Neural progenitor cell (in vitro differentiated cells): ENCODE results near the gene ZDHHC14. TPM values are rescaled to one million over a fixed set of nuclear protein-coding genes. Genes with fewer than 3 reads are reported as not detected.
"Not testable (repeated sequence)": the region's sequence is repeated elsewhere in the genome, so short reads cannot be mapped to it uniquely, and the experiment has no call there.

Experiments
- DNase-seq: peaks from one replicate; pipeline ENCODE4 v3.0.0-alpha.2; 2016; ENCODE audit warnings: low spot score
- H2AFZ ChIP-seq: fragments of 200-600 bp; sonication (generic); replicated peaks from 2 replicates; pipeline ENCODE4 v1.6.1; 2016; ENCODE audit warnings: antibody characterized with exemption
- H3F3A ChIP-seq: fragments of 200-600 bp; sonication (generic); 2 replicates; pipeline ENCODE4 v1.6.1; 2016; ENCODE audit warnings: antibody characterized with exemption, low read depth
- H3K27ac ChIP-seq: fragments of 200-600 bp; sonication (generic); 2 replicates; pipeline ENCODE4 v1.5.1; 2016; ENCODE audit warnings: mild to moderate bottlenecking
- H3K27me3 ChIP-seq: fragments of 200-600 bp; sonication (generic); 2 replicates; pipeline ENCODE4 v1.6.1; 2016; ENCODE audit warnings: mild to moderate bottlenecking, moderate library complexity
- H3K36me3 ChIP-seq: fragments of 200-600 bp; sonication (generic); 2 replicates; pipeline ENCODE4 v1.5.1; 2016
- H3K4me1 ChIP-seq: fragments of 200-600 bp; sonication (generic); 2 replicates; pipeline ENCODE4 v1.6.1; 2016; ENCODE audit warnings: mixed run types
- H3K4me2 ChIP-seq: fragments of 200-600 bp; sonication (generic); 2 replicates; pipeline ENCODE4 v1.6.1; 2016
- H3K4me3 ChIP-seq: fragments of 200-600 bp; sonication (generic); 2 replicates; pipeline ENCODE4 v1.5.1; 2016
- H3K79me2 ChIP-seq: fragments of 200-600 bp; sonication (generic); 2 replicates; pipeline ENCODE4 v1.6.1; 2016; ENCODE audit warnings: low read depth
- H3K9ac ChIP-seq: fragments of 200-600 bp; sonication (generic); 2 replicates; pipeline ENCODE4 v1.6.1; 2016
- H3K9me3 ChIP-seq: fragments of 200-600 bp; sonication (generic); 2 replicates; pipeline ENCODE4 v1.5.1; 2016; ENCODE audit warnings: low read depth
- H4K20me1 ChIP-seq: fragments of 200-600 bp; sonication (generic); 2 replicates; pipeline ENCODE4 v1.6.1; 2016; ENCODE audit warnings: low read depth
- H3K27ac Mint-ChIP-seq: 3 replicates; pipeline ENCODE4 v1.8.0; 2021; ENCODE audit warnings: mixed read lengths
- H3K27me3 Mint-ChIP-seq: 2 replicates; pipeline ENCODE4 v1.8.0; 2022; ENCODE audit warnings: low read depth, mild to moderate bottlenecking, inconsistent platforms, moderate library complexity, mixed read lengths; ENCODE audit not compliant: insufficient read depth
- H3K36me3 Mint-ChIP-seq: 3 replicates; pipeline ENCODE4 v1.8.0; 2021; ENCODE audit warnings: mixed read lengths
- H3K4me1 Mint-ChIP-seq: 3 replicates; pipeline ENCODE4 v1.8.0; 2021; ENCODE audit warnings: mixed read lengths
- H3K4me3 Mint-ChIP-seq: 3 replicates; pipeline ENCODE4 v1.8.0; 2021; ENCODE audit warnings: mild to moderate bottlenecking, moderate library complexity, mixed read lengths
- H3K9me3 Mint-ChIP-seq: 3 replicates; pipeline ENCODE4 v1.8.0; 2020; ENCODE audit warnings: mixed read lengths
- CTCF ChIP-seq: fragments of 200-600 bp; sonication (generic); IDR thresholded peaks from 2 replicates; pipeline ENCODE4 v1.5.1; 2017; ENCODE audit warnings: antibody characterized with exemption, mild to moderate bottlenecking
- EZH2 ChIP-seq: fragments of 200-600 bp; sonication (generic); IDR thresholded peaks from 2 replicates; pipeline ENCODE4 v1.6.1; 2017; ENCODE audit warnings: antibody characterized with exemption, mild to moderate bottlenecking, moderate library complexity
- EZH2phosphoT487 ChIP-seq: fragments of 200-600 bp; sonication (generic); IDR thresholded peaks from 2 replicates; pipeline ENCODE4 v1.6.1; 2017; ENCODE audit warnings: antibody characterized with exemption
- total RNA-seq: library from RNA; depleted of rRNA; stranded (reverse); fragments of >200 nt; gene quantifications from 2 replicates; pipeline ENCODE4 v1.2.3, GENCODE V29; 2015; ENCODE audit warnings: low replicate concordance

The ZDHHC14 gene
- total RNA-seq, 1 donor from 2014 or later = 14.5 TPM

GRCh38 chr6:157382821-157383220 lies 1.8 kb downstream of the ZDHHC14 start:
- Histone ChIP-seq H2AFZ (no peak overlapping the region), H3K4me1 (peaks cover 16% of the 10 kb centered on the region), H3F3A (peaks cover 3% of the 10 kb centered on the region), H3K4me3 (peak overlapping the region; percentile 89), H3K27me3 (peaks cover 28% of the 10 kb centered on the region), H3K9me3 (no peaks in the 10 kb centered on the region), H3K4me2 (peak overlapping the region; percentile 88), H3K36me3 (no peaks in the 10 kb centered on the region), H3K9ac (no peak overlapping the region), H3K79me2 (peaks cover 3% of the 10 kb centered on the region), H3K27ac (no peak overlapping the region), H4K20me1 (peaks cover 33% of the 10 kb centered on the region)
- Mint-ChIP-seq H3K4me3 (peak overlapping the region; percentile 93), H3K36me3 (peaks cover 2% of the 10 kb centered on the region), H3K27me3 (peaks cover 3% of the 10 kb centered on the region), H3K9me3 (no peaks in the 10 kb centered on the region), H3K27ac (no peak overlapping the region), H3K4me1 (peaks cover 22% of the 10 kb centered on the region)
- DNase-seq = no peak
- TF ChIP-seq EZH2phosphoT487 = no peak
- no peak for TF ChIP-seq CTCF
- no peak for TF ChIP-seq EZH2

DNA sequence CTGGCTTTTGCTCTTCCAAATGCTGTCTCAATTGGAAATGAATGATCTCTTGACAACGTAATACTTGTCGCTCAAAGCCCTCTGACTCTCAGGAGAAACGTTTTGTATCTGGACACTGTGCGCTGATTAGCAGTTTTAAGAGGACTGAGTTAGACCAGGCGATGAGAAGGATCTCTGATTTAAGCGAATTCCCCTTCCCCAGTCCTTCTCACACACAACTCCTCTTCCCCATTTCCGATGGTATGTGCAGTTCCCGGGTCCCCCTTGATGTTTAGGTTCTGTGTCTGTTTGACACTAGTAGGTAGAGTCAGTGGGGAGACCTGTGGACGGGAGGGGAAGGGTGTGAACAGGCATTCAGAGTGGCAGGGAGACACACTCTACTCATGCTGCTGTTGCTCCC lies 2.5 kb downstream of the ZDHHC14 start:
- Mint-ChIP-seq H3K36me3 (peaks cover 2% of the 10 kb centered on the region), H3K9me3 (peaks cover 4% of the 10 kb centered on the region), H3K4me1 (peaks cover 22% of the 10 kb centered on the region), H3K27ac (no peak overlapping the region), H3K4me3 (peak overlapping the region; percentile 93), H3K27me3 (peaks cover 3% of the 10 kb centered on the region)
- Histone ChIP-seq H4K20me1 (peaks cover 33% of the 10 kb centered on the region), H3K4me1 (peaks cover 16% of the 10 kb centered on the region), H3K9ac (no peak overlapping the region), H3K27ac (no peak overlapping the region), H2AFZ (no peak overlapping the region), H3K36me3 (no peaks in the 10 kb centered on the region), H3K79me2 (peaks cover 3% of the 10 kb centered on the region), H3K27me3 (peaks cover 28% of the 10 kb centered on the region), H3F3A (peaks cover 3% of the 10 kb centered on the region), H3K4me3 (peak overlapping the region; percentile 89), H3K9me3 (no peaks in the 10 kb centered on the region), H3K4me2 (peak overlapping the region; percentile 88)
- TF ChIP-seq CTCF (no peak), EZH2 (no peak), EZH2phosphoT487 (no peak)
- no peak for DNase-seq

DNA sequence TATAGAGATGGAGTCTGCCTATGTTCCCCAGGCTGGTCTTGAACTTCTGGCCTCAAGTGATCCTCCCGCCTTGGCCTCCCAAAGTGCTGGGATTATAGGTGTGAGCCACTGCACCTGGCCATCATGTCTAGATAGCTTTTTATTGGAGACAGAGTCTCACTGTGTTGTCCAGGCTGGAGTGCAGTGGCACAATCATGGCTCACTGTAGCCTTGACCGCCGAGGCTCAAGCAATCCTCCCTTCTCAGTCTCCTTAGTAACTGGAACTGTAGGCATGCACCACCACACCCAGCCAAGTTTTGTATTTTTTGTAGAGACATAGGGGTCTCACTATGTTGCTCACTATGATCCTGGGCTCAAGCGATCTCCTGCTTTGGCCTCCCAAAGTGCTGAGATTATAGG lies 4.0 kb downstream of the ZDHHC14 start:
- not testable (repeated sequence) for H3K9ac ChIP-seq, H3K4me3 Mint-ChIP-seq, H3K27me3 Mint-ChIP-seq, DNase-seq, H3K4me2 ChIP-seq, H3K27ac ChIP-seq, H2AFZ ChIP-seq, H3K9me3 ChIP-seq, H3K36me3 Mint-ChIP-seq, H3K27ac Mint-ChIP-seq, H3K79me2 ChIP-seq, H3K36me3 ChIP-seq, H3K4me3 ChIP-seq, H3F3A ChIP-seq
- Histone ChIP-seq H3K27me3 (peaks cover 28% of the 10 kb centered on the region), H4K20me1 (peaks cover 33% of the 10 kb centered on the region), H3K4me1 (peaks cover 16% of the 10 kb centered on the region)
- Mint-ChIP-seq H3K4me1 (peaks cover 14% of the 10 kb centered on the region), H3K9me3 (peaks cover 13% of the 10 kb centered on the region)

DNA sequence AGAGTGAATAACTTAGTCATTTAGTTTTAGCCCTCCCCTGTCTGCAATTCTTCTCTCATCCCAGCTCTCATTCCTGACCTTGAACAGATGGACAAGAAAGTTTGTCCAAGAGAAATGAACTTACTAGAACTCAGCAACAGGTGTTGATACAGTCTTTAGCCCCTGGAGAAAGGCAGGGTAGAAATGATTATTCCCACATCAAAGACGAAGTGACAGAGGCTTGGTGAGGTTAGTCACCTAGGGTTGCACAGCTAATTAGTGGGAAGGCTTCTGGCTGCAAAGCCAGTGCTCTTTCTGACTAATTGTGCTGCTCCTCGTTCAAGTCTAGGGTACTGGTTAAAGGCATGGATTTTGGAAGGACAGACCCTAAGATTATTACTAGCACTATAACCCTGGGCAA lies 4.5 kb downstream of the ZDHHC14 start:
- H3K79me2 ChIP-seq = peaks cover 3% of the 10 kb centered on the region
- H3K4me3 Mint-ChIP-seq = no peak overlapping the region
- peaks cover 13% of the 10 kb centered on the region for H3K9me3 ChIP-seq
- no peak overlapping the region for H3K27ac ChIP-seq
- peaks cover 28% of the 10 kb centered on the region for H3K27me3 ChIP-seq
- peaks cover 3% of the 10 kb centered on the region for H3K36me3 ChIP-seq
- no peak overlapping the region for H3K9ac ChIP-seq
- H3K4me2 ChIP-seq = no peak overlapping the region
- TF ChIP-seq CTCF (no peak), EZH2phosphoT487 (no peak), EZH2 (no peak)
- H3K4me1 Mint-ChIP-seq = peaks cover 14% of the 10 kb centered on the region
- H3K27me3 Mint-ChIP-seq = peaks cover 3% of the 10 kb centered on the region
- H3K27ac Mint-ChIP-seq = no peak overlapping the region
- peaks cover 13% of the 10 kb centered on the region for H3K36me3 Mint-ChIP-seq
- H3K4me1 ChIP-seq = peaks cover 16% of the 10 kb centered on the region
- peaks cover 18% of the 10 kb centered on the region for H3K9me3 Mint-ChIP-seq
- H3K4me3 ChIP-seq = no peak overlapping the region
- DNase-seq = no peak
- H3F3A ChIP-seq = peaks cover 3% of the 10 kb centered on the region
- peaks cover 33% of the 10 kb centered on the region for H4K20me1 ChIP-seq
- no peak overlapping the region for H2AFZ ChIP-seq
